Adrenal gland (tissue), 5 donors: ENCODE measurements around the gene ABCC10.
"Not testable (repeated sequence)": the region's sequence is repeated elsewhere in the genome, so short reads cannot be mapped to it uniquely, and the experiment has no call there.

Experiments
- CTCF ChIP-seq, 6 experiments: fragments of 450-650 bp in 4 of 6; fragments of 200-600 bp in 2 of 6; sonication (generic) in 1 of 6; IDR thresholded peaks; 1 replicate in 5 of 6; 2 replicates in 1 of 6; pipeline versions ENCODE4 v1.5.1 to v1.8.0; 2016 to 2021; ENCODE audit warnings: antibody characterized with exemption in 6 of 6, mild to moderate bottlenecking in 2 of 6, moderate library complexity in 1 of 6
- POLR2A ChIP-seq, 2 donors: fragments of 450-650 bp; IDR thresholded peaks; one replicate each; pipeline ENCODE4 v1.6.1; 2017; ENCODE audit warnings: antibody characterized with exemption in 2 of 2, mild to moderate bottlenecking in 2 of 2, moderate library complexity in 1 of 2
- donor health status: DM: no; HTN: no; CAD: no.

DNA sequence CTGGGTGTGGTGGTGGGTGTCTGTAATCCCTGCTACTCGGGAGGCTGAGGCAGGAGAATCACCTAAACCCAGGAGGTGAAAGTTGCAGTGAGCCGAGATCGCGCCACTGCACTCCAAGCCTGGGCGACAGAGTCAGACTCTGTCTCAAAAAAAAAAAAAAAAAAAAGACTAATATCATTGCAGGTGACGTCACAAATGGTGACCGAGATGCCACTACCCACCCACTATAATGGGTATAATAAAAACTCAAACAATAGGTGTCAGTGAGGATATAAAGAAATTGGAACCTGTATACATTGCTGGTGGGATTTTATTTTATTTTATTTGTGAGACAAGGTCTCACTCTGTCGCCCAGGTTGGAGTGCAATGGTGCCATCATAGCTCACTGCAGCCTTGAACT lies 12.1 kb upstream of the ABCC10 start:
- not testable (repeated sequence) for TF ChIP-seq CTCF, POLR2A (IDR thresholded peaks at IDR 0.05)
